NCI-H748 (cell line): Measurements from ENCODE around the gene TPGS2.
"Not testable (repeated sequence)": the region's sequence is repeated elsewhere in the genome, so short reads cannot be mapped to it uniquely, and the experiment has no call there.

Experiments
- DNase-seq: peaks from one replicate; lab custom pipeline; 2025; ENCODE audit not compliant: unreplicated experiment; lab: John Stamatoyannopoulos, UW

Gene TPGS2

DNA sequence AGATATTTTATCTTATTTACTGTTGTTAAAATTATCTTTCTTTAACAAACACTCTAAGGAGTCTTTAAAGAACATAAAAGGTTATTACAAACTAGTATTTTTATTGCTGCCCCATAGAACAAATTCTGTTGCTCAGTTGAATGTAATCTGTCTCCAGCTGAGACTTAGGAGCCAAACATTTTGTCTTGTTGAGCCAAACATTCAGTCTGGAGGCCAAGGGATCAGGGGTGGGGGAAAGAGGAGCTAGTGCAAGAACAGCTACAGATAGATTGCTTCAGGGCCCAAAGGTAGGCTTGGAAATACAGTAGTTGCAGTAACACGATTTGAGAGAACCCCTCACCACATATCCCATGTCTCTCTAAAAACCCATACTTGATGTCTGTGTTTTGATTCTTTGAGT, 51.2 kb downstream of the TPGS2 start:
- DNase-seq, result no peak

DNA sequence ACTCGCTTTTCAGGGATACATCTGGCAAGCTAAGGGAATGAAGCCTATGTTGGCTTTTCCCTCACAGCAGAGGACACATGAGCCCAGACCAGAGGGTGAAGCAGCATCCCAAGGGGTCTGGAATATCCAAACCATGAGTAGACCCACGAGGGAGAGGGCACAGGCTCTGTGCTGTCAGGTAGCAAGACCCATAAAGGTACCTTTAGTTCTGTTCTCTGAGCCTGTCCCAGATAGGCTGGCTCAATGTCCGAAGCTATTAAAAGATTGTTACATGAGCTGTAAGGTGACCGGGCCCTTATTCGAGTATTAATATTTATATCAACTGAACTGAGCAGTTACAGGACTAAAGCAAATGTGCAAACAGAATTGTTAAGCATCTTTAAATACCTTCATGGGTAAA, 52.2 kb downstream of the TPGS2 start:
- DNase-seq, result no peak

DNA sequence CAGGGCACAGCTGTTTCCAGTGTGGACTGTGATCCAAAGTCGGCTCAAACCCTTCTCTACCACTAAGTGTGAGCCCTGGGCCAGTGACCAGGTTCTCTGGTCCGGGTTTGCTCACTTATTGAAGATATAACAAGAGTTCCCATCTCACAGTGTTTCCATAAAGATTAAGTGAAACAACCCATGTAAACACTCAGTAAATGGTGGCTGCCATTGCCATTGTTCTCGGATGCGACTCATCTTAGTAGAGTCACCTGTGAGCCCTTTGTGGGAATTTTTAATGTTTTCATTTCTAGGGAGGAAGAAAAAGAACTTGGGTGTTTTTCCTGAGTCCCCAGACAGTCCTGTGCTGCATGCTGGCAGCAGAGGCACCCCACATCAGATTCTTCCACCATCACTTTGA, 53.4 kb downstream of the TPGS2 start:
- DNase-seq, result no peak

- DNase-seq, result no peak
Measured at GRCh38 chr18:36772241-36772723, 56.5 kb downstream of the TPGS2 start.

GRCh38 chr18:36771245-36771644, 57.6 kb downstream of the TPGS2 start:
- DNase-seq, result no peak

DNA sequence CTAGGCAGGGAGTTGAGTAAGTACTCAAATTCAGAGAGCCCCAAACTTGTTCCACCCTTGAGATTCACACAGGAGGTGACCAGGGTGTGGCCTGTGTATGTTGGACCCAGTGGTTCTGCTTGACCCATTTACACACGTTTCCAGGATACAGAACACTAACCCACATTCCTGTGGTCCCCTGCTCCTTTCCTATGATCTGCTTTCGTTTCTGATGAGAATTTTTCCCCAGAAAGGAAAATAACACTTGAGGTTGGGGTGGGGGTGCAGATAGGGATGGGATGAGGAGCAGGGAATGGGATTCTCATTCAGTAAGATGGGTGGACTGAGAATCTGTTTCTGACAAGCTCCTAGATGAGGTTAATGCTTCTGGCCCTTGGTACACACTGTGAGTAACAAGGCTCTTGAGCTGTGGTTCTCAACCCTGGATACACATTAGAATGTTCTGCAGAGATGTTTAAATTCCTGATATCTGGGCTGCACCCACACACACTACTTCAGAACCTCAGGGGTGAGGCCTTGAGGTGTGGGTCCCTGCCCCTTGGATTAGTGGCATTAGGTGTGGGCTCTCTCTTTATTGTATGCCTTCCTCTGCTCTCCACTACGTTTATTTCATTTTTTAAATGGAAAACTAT, 58.4 kb downstream of the TPGS2 start:
- DNase-seq, result no peak

- DNase-seq, result peak; percentile 29
Measured at GRCh38 chr18:36769611-36770314, 59.0 kb downstream of the TPGS2 start.

- DNase-seq, result no peak
Measured at GRCh38 chr18:36769172-36769571, 59.6 kb downstream of the TPGS2 start.

DNA sequence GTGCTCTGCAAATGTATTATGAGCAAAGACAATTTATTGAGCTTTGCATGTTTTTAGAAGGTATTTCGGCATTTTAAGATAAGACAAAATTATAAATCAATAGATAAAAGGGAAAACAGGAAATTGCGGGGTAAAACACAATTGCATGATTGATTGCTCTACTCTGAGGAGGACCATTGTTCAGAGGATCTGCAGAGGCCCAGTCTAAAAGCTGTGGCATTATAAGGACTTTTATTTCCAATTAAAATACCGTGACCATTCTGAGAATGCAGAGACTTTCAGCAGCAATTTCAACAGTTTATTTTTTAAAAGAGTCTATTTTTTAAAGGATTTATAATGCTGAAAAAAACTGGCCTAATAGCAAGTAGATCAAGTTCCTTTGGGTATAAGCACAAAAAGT, 62.0 kb downstream of the TPGS2 start:
- no peak for DNase-seq

DNA sequence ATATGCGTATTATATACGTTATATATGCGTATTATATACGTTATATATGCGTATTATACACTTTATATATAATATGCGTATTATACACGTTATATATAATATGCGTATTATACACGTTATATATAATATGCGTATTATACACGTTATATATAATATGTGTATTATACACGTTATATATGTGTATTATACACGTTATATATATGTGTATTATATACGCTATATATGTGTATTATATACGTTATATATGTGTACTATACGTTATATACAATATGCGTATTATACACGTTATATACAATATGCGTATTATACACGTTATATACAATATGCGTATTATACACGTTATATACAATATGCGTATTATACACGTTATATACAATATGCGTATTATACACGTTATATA, 65.8 kb downstream of the TPGS2 start:
- DNase-seq, result not testable (repeated sequence)

DNA sequence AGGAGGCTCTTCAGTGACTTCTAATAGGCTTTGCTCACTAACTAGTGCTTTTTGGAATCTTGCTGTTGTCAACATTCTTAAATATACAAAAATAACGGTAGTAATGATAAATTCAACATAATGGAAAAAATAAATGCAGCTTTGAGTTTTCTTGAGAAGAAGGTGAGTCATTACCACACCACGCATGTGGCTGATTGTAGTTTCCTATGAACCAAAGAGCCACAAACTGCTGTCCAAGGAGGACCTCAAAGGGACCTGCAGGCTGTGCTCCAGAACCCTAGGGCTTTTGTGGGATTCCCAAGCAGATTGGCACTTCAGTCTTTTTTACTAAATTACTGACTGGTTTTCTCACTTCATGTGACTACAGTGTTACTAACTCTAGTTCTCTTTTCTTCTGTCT, 66.7 kb downstream of the TPGS2 start:
- no peak for DNase-seq

GRCh38 chr18:36761186-36761698, 67.6 kb downstream of the TPGS2 start:
- DNase-seq, result no peak

DNA sequence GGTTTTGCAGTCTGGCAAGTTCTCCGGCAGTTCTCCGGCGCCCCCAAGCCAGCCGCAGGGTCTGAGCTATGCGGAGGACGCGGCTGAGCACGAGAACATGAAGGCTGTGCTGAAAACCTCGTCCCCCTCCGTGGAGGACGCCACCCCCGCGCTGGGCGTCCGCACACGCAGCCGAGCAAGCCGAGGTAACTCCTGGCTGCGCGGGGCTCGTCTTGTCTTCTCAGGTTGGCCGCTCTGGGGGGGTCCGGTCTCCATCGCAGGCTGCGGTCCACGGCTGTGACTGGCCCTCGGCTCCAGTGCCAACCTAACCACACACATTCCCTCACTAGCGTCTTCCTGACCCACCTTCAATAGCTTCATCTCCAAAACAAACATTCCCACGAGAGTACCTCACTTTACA, 68.2 kb downstream of the TPGS2 start:
- DNase-seq, result no peak

DNA sequence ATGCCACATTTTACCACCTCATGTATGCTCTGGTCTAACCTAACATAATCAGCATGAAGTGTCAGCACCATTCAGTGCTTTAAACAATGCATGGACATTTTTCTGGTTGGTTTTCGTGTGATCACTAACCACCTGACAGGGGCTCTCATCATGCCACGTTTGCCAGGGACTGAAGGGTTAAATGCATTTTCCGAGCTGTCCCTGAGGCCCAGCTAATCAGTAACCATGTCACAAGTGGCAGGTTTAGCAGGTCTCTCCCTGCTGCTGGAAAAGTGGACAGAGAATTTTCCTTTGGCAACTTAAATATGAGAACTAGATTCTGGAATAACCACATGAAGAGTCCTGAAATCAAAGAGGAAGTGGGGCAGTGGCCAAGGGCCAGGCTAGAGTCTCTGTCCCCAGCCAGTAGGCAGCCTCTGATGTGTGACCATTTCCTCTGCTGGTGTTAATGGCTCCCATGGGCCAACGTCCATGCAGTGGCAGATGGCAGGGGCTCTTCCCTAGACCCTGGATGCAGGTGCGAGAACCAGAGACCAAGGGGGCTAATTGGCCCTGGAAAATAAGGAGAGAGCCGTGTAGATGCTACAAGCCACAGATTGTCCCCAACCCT, 69.5 kb downstream of the TPGS2 start:
- DNase-seq, result no peak

DNA sequence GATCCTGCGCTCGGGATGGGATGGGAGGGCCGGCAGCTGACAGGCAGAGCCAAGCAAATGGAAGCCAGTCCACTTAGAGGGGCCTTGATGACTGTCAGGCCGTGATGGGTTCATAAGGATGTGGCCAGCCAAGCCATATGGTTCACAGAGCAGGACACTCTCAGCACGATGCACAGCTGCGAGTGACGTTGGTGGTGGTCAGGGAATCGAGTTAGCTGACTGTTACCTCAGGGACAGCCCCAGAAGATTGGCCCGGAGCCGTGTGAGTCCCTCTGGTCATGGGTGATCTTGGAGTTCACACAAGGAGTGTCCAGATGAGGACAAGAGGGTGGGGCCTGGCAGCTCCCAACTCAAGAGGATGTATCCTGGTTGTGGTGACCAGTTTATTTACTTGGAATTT, 70.2 kb downstream of the TPGS2 start:
- DNase-seq, result no peak

DNA sequence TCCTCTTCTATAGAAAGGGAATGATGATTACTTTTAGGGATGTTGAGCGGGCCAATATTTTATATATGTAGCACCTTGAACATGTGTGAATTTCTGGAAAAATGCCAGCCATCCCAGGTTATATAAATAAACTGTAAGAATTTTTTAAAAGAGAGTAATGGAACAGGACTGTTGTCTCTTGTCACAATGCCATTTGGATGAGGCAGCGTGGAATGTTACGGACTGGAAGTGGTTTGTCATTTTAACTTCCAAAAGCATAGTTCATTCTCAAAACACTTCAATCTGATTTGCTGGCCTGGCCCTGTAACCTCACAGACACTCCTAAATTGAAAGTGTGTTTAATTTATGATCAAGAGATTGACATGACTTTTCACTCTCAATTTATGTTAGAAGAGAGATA, 70.8 kb downstream of the TPGS2 start:
- DNase-seq, result no peak

DNA sequence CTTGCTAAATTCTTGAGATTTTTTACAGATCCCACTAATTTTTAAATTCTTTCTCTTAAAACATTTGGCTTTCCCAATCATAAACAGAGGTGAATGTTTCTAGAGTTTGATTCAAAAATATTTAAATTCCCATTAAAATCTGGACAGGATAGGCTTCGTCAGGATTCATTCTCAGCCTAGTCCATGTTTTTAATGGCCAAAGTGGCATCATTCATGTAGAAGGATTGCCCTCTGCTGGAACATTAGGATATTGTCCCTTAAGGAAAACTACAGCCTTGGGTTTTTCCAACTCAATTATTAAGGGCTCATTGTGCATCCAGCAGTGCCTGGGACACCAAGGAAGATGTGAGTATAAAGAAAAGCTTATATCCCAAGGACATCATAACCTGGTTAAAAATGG, 71.7 kb downstream of the TPGS2 start:
- DNase-seq, result peak; percentile 51

GRCh38 chr18:36756242-36756641, 72.6 kb downstream of the TPGS2 start:
- no peak for DNase-seq

DNA sequence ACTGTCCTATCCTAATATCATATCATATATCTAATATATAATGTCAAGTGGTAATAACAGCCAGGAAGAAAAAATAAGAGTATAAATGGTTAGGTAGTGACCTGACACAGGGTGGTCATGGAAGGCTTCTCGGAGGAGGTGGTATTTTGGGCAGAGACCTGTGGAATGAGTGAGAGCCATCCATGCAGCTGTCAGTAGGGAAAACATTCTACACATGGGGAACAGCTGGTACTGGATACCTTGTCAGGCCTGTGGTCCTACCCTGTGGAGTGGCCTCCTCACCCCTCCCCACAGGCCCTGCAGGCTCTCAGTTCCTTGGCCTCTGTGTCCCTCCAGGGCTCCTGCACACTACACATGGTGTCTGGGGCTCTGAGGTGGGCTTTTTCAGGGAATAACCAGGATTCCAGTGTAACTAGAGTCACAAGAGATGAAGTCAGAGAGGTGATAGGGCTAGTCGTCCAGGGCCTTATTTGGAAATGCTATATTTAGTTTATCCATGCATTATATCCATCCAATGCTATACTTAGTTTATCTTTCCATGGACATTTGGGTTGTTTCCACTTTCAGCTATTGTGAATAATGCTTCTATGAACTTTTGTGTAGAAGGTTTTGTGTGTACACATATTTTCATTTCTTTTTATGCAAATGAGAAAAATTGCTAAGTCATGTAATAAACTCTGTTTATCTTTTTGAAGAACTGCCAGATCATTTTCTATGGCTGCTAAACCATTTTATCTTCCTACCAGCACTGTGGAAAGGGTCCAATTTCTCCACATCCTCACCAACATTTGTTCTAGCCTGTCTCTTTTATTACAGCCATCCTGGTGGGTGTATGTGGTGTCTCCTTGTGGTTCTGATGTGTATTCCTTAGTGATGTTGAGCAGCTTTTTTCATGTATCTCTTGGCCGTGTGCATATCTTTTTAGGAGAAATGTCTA, 75.6 kb downstream of the TPGS2 start:
- DNase-seq, result no peak

DNA sequence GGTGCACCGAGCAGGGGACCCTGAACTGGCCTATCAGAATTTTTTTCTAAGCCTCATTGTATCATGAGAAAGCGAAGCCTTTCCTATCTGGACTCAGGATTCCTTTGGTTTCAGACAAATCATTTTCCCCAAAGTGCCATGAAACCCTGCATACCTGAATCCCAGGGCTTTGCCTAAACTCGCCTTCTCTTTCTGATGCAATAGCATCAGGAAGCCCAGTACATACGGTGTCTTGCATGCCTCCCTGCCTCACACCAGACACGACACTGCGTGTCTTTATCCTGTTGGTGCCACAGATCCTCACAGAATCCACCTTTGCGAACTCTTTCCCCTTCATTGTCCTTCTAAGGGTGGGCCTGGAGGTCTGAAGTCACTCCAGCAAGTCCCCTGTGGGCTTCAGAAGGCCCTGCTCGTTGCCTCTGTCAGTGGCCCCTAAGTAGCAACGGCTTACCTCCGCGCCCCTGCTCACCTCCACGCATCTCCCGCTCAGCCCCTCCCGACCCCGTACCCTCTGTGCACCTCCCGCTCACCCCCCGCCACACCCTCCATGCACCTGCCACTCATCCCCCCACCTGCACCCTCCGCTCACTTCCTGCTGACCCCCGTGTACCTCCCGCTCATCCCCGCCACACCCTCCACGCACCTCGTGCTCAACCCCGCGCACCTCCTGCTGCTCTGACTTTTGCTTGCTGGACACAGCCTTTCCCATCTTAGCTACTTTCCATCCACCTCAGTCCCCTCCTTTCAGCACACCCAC, 83.4 kb downstream of the TPGS2 start:
- DNase-seq, result no peak
